A673 (cell line): ENCODE data around the gene SPPL2B. TPM values are rescaled to one million over a fixed set of nuclear protein-coding genes. Genes with fewer than 3 reads are reported as not detected.

ENCODE experiments used
- BruUV-seq: library from RNA; stranded (reverse); fragments of 400-500 nt; replicated peaks from 2 replicates; lab custom pipeline; 2021; lab: Mats Ljungman, UMichigan
- CTCF ChIA-PET: fragments of 300-600 bp; sonication (Branson Sonifier 250); formaldehyde crosslinking; loops from one replicate; lab custom pipeline; 2022; ENCODE audit warnings: antibody characterized with exemption; lab: Charles Lee
- POLR2A ChIA-PET: fragments of 300-600 bp; sonication (Branson Sonifier 250); formaldehyde crosslinking; loops from one replicate; lab custom pipeline; 2022; ENCODE audit warnings: antibody characterized with exemption; ENCODE audit not compliant: low non-redundant PET; lab: Charles Lee
- DNase-seq: peaks from one replicate; pipeline ENCODE4 v3.0.0-alpha.2; 2015; ENCODE audit warnings: low spot score
- H3K27ac ChIP-seq: fragments of 200-600 bp; sonication (generic); 2 replicates; pipeline ENCODE4 v1.5.1; 2016; ENCODE audit warnings: mixed run types, low read depth, mild to moderate bottlenecking, mixed read lengths, antibody characterized with exemption, low read length; ENCODE audit not compliant: poor library complexity, severe bottlenecking
- H3K27me3 ChIP-seq: fragments of 200-600 bp; sonication (generic); replicated peaks from 2 replicates; pipeline ENCODE4 v1.6.1; 2017; ENCODE audit warnings: mixed run types, low read depth, mild to moderate bottlenecking, mixed read lengths, antibody characterized with exemption, low read length; ENCODE audit not compliant: insufficient read depth, poor library complexity
- H3K36me3 ChIP-seq: fragments of 200-600 bp; sonication (generic); 2 replicates; pipeline ENCODE4 v1.6.1; 2016; ENCODE audit warnings: mixed run types, mild to moderate bottlenecking, mixed read lengths, antibody characterized with exemption, low read length; ENCODE audit not compliant: insufficient read depth, poor library complexity, severe bottlenecking
- H3K4me1 ChIP-seq: fragments of 200-600 bp; sonication (generic); 2 replicates; pipeline ENCODE4 v1.6.1; 2017; ENCODE audit warnings: mixed run types, mild to moderate bottlenecking, mixed read lengths, antibody characterized with exemption, low read length; ENCODE audit not compliant: insufficient read depth, poor library complexity, severe bottlenecking
- H3K4me3 ChIP-seq: fragments of 200-600 bp; sonication (generic); 2 replicates; pipeline ENCODE4 v1.5.1; 2016; ENCODE audit warnings: low read depth, mixed run types, mild to moderate bottlenecking, mixed read lengths, low read length; ENCODE audit not compliant: poor library complexity, severe bottlenecking
- H3K9me3 ChIP-seq: fragments of 200-600 bp; sonication (generic); 2 replicates; pipeline ENCODE4 v1.6.1; 2016; ENCODE audit warnings: mixed run types, low read depth, mild to moderate bottlenecking, mixed read lengths, antibody characterized with exemption, low read length; ENCODE audit not compliant: poor library complexity, severe bottlenecking
- CTCF ChIP-seq: fragments of 300-800, 200-600 bp; sonication (generic); conservative IDR thresholded peaks from 2 replicates; pipeline ENCODE4 v1.5.1; 2017; ENCODE audit warnings: low read depth, mild to moderate bottlenecking, antibody characterized with exemption, low read length, moderate library complexity, mixed read lengths
- EZH2 ChIP-seq: fragments of 200-600 bp; sonication (generic); IDR thresholded peaks from 2 replicates; pipeline ENCODE4 v1.6.1; 2017; ENCODE audit warnings: borderline replicate concordance, low read depth, mild to moderate bottlenecking, mixed read lengths, antibody characterized with exemption, low read length; ENCODE audit not compliant: poor library complexity, severe bottlenecking
- intact Hi-C: fragments of 100-400 bp; cut with micrococcal nuclease; formaldehyde crosslinking; loops from one replicate; pipeline ENCODE4 v1.10.0; 2022; ENCODE audit not compliant: unreplicated experiment
- total RNA-seq: library from RNA; stranded (reverse); gene quantifications from 2 replicates; pipeline ENCODE4 v1.2.3, GENCODE V29; 2021

SPPL2B gene
- total RNA-seq, 1 experiment from 2014 or later, result 86.8 TPM

GRCh38 chr19:2318923-2319322 lies 9.6 kb upstream of the SPPL2B start:
- no peak overlapping the region for H3K27ac ChIP-seq
- H3K27me3 ChIP-seq, result no peaks in the 10 kb centered on the region
- CTCF ChIA-PET, result no interaction called here
- no peak for DNase-seq
- H3K9me3 ChIP-seq, result no peaks in the 10 kb centered on the region
- no peak overlapping the region for H3K4me3 ChIP-seq
- intact Hi-C loops, result no loop called here
- POLR2A ChIA-PET, result no interaction called here
- peaks cover 11% of the 10 kb centered on the region for H3K36me3 ChIP-seq
- no TSS peak for BruUV-seq
- TF ChIP-seq CTCF, result no peak
- H3K4me1 ChIP-seq, result no peaks in the 10 kb centered on the region

- H3K4me1 ChIP-seq, result no peaks in the 10 kb centered on the region
- no peak overlapping the region for H3K4me3 ChIP-seq
- no peaks in the 10 kb centered on the region for H3K9me3 ChIP-seq
- DNase-seq, result no peak
- ChIA-PET CTCF (no interaction called here), POLR2A (no interaction called here)
- no peak for TF ChIP-seq EZH2
- no peak for TF ChIP-seq CTCF
- BruUV-seq, result no TSS peak
- H3K36me3 ChIP-seq, result peaks cover 11% of the 10 kb centered on the region
- H3K27me3 ChIP-seq, result no peaks in the 10 kb centered on the region
- H3K27ac ChIP-seq, result no peak overlapping the region
- intact Hi-C loops, result no loop called here
Observed at GRCh38 chr19:2319551-2319950, 8.9 kb upstream of the SPPL2B start.

GRCh38 chr19:2320049-2320448 lies 8.4 kb upstream of the SPPL2B start:
- POLR2A ChIA-PET, result no interaction called here
- Histone ChIP-seq H3K27ac (no peak overlapping the region), H3K36me3 (peaks cover 11% of the 10 kb centered on the region), H3K4me1 (no peaks in the 10 kb centered on the region), H3K4me3 (no peak overlapping the region), H3K27me3 (no peaks in the 10 kb centered on the region), H3K9me3 (no peaks in the 10 kb centered on the region)
- BruUV-seq, result no TSS peak
- TF ChIP-seq CTCF (no peak), EZH2 (no peak)
- intact Hi-C loops, result no loop called here
- no peak for DNase-seq
- CTCF ChIA-PET, result no interaction called here
